Nephron (organoid): ENCODE results near the gene FMO1.
A peak's percentile ranks its signal among the peaks of the same experiment; 100 is the strongest.

Source experiments
- H3K27ac Mint-ChIP-seq, 3 experiments: 2 replicates each; pipeline ENCODE4 v1.8.0; 2020; ENCODE audit warnings: mixed read lengths in 3 of 3, mild to moderate bottlenecking in 2 of 3, moderate library complexity in 1 of 3
- H3K27me3 Mint-ChIP-seq: 2 replicates; pipeline ENCODE4 v1.8.0; 2021; ENCODE audit warnings: low read depth, mild to moderate bottlenecking, moderate library complexity, mixed read lengths
- H3K36me3 Mint-ChIP-seq: 2 replicates; pipeline ENCODE4 v1.8.0; 2020; ENCODE audit warnings: low read depth, mixed read lengths
- H3K4me1 Mint-ChIP-seq: 2 replicates; pipeline ENCODE4 v1.8.0; 2020; ENCODE audit warnings: mixed read lengths
- H3K4me3 Mint-ChIP-seq, 3 experiments: 2 replicates each; pipeline ENCODE4 v1.8.0; 2020; ENCODE audit warnings: mild to moderate bottlenecking in 3 of 3, mixed read lengths in 3 of 3, moderate library complexity in 2 of 3
- H3K9me3 Mint-ChIP-seq: 2 replicates; pipeline ENCODE4 v1.8.0; 2020; ENCODE audit warnings: mixed read lengths
- CTCF ChIP-seq, 3 experiments: fragments of 200-600 bp; sonication (generic); IDR thresholded peaks; one replicate each; pipeline ENCODE4 v1.5.0; 2021; ENCODE audit warnings: antibody characterized with exemption in 3 of 3; ENCODE audit not compliant: unreplicated experiment in 3 of 3

FMO1 gene

GRCh38 chr1:171295821-171296220 lies 47.5 kb downstream of the FMO1 start:
- Mint-ChIP-seq H3K27ac (no peak overlapping the region), H3K4me3 (no peak overlapping the region), H3K27me3 (peaks cover 8% of the 10 kb centered on the region), H3K36me3 (no peaks in the 10 kb centered on the region), H3K9me3 (peaks cover 22% of the 10 kb centered on the region), H3K4me1 (peaks cover under 1% of the 10 kb centered on the region)
- no peak for TF ChIP-seq CTCF (IDR thresholded peaks at IDR 0.05; ENCODE audit: unreplicated experiment in 3 of 3)

DNA sequence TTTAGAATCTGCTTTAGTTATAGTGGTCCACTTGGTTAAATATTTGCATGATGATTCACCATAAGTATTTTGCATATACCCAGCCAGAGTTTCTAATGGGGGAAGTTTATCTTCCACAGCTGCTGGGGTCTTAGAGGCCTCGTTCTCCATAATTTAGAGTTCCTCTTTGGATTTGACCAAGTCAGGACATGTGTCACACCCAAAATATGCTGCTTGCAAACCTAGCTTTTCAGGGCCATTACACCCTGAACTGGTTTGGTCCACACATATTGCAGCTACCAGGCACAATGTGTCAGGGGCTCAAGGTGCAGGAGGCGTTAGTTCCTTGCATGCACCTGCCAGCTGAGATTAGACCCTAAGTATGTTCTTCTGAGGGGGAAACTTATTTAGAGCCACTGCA lies 48.6 kb downstream of the FMO1 start:
- H3K4me1 Mint-ChIP-seq: no peaks in the 10 kb centered on the region
- no peak overlapping the region for H3K4me3 Mint-ChIP-seq
- no peak for TF ChIP-seq CTCF (IDR thresholded peaks at IDR 0.05; ENCODE audit: unreplicated experiment in 3 of 3)
- H3K36me3 Mint-ChIP-seq: no peaks in the 10 kb centered on the region
- H3K27ac Mint-ChIP-seq: no peak overlapping the region
- H3K9me3 Mint-ChIP-seq: peaks cover 33% of the 10 kb centered on the region
- peaks cover 8% of the 10 kb centered on the region for H3K27me3 Mint-ChIP-seq

DNA sequence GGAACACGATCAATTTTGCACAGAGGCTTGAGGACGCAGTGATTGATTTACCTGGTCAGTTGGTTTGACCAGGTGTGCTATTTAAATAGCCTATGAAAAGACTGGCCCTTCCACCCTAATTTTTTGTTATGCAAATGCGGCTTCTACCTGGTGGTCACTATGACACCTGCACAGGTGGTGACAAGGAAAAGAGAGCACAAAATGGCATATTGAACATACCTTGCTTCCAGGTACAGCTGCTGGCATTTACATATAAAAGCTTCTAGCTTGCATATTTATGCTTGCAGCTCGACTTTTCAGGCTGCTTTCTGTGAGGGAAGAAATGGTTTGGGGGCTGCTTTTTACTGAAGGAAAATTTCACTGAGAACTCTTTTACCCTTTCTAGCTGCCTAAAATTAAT lies 50.4 kb downstream of the FMO1 start:
- H3K36me3 Mint-ChIP-seq: no peaks in the 10 kb centered on the region
- H3K27me3 Mint-ChIP-seq: peaks cover 9% of the 10 kb centered on the region
- H3K4me1 Mint-ChIP-seq: no peaks in the 10 kb centered on the region
- H3K9me3 Mint-ChIP-seq: peaks cover 42% of the 10 kb centered on the region
- no peak for TF ChIP-seq CTCF (IDR thresholded peaks at IDR 0.05; ENCODE audit: unreplicated experiment in 3 of 3)
- H3K27ac Mint-ChIP-seq: no peak overlapping the region
- no peak overlapping the region for H3K4me3 Mint-ChIP-seq

DNA sequence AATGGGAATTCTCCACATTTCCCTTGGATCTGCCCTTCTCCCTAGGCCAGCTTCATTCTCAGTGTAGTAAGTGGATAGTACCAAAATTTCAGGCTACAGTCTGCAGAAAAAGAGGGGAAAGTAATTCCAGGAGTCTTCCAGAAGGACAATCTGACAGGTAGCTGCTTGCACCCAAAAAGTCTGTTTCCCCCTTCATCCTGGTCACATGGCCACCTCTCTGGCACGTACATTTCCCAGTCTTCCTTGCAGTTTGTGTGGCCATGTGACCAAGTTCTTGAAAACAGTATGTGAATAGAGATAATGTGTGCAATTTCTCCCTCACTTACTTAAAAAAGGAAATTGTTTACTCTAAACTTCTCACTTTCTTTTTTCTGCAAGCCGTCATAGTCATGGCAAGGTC lies 51.0 kb downstream of the FMO1 start:
- no peak for TF ChIP-seq CTCF (IDR thresholded peaks at IDR 0.05; ENCODE audit: unreplicated experiment in 3 of 3)
- no peak overlapping the region for H3K4me3 Mint-ChIP-seq
- H3K4me1 Mint-ChIP-seq: no peaks in the 10 kb centered on the region
- H3K9me3 Mint-ChIP-seq: peaks cover 42% of the 10 kb centered on the region
- H3K36me3 Mint-ChIP-seq: no peaks in the 10 kb centered on the region
- H3K27ac Mint-ChIP-seq: no peak overlapping the region
- peaks cover 12% of the 10 kb centered on the region for H3K27me3 Mint-ChIP-seq

- Mint-ChIP-seq H3K36me3 (no peaks in the 10 kb centered on the region), H3K9me3 (peaks cover 45% of the 10 kb centered on the region), H3K27me3 (peaks cover 12% of the 10 kb centered on the region), H3K4me3 (no peak overlapping the region), H3K4me1 (no peaks in the 10 kb centered on the region), H3K27ac (no peak overlapping the region)
- no peak for TF ChIP-seq CTCF (IDR thresholded peaks at IDR 0.05; ENCODE audit: unreplicated experiment in 3 of 3)
Observed at GRCh38 chr1:171300401-171300800, 52.1 kb downstream of the FMO1 start.

DNA sequence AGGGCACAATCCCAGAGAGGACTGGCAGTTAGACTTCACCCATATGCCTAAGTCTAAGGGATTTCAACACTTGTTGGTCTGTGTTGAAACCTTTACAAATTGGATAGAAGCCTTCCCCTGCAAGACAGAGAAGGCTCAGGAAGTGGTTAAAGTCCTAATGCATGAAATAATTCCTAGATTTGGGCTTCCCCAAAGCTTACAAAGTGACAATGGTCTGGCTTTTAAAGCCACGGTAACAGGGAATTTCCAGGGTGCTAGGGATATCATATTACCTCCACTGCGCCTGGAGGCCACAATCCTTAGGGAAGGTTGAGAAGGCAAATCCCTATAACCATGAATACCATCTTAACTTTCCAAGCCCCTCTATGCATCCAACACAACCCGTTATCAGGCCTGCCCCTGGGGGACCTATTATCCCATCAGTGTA lies 62.4 kb downstream of the FMO1 start:
- Mint-ChIP-seq H3K9me3 (peaks cover 2% of the 10 kb centered on the region), H3K4me3 (no peak overlapping the region)

More for the DNA sequence above, 62.4 kb downstream of the FMO1 start:
- no peaks in the 10 kb centered on the region for H3K27me3 Mint-ChIP-seq
- TF ChIP-seq CTCF (IDR thresholded peaks at IDR 0.05; ENCODE audit: unreplicated experiment in 3 of 3): no peak
- H3K27ac Mint-ChIP-seq: peak overlapping the region in 1 of 3 experiments; percentile 71
- peaks cover 19% of the 10 kb centered on the region for H3K4me1 Mint-ChIP-seq
- H3K36me3 Mint-ChIP-seq: no peaks in the 10 kb centered on the region
